Activated CD8-positive, alpha-beta memory T cell treated with anti-CD3 and anti-CD28 coated beads, Interleukin-2, amount 50 U/mL, for 1 hour (primary cell): ENCODE measurements around the gene SLX1B.
"Not testable (repeated sequence)": the region's sequence is repeated elsewhere in the genome, so short reads cannot be mapped to it uniquely, and the experiment has no call there.

Source experiments
- DNase-seq: peaks from one replicate; pipeline ENCODE4 v3.0.0-alpha.2; 2020; ENCODE audit errors: extremely low read depth

The SLX1B gene

GRCh38 chr16:29454269-29454668, at the start of gene SLX1B, which contains the start of gene BOLA2:
TSS of gene SLX1B (plus strand) at chr16:29454533.
TSS of gene BOLA2 (minus strand) at chr16:29454351. CDS start at chr16:29454253, 98 bp downstream.
- DNase-seq = not testable (repeated sequence)

GRCh38 chr16:29405249-29405648, 49.1 kb upstream of the SLX1B start:
- not testable (repeated sequence) for DNase-seq

- DNase-seq = not testable (repeated sequence)
These were observed 30.7 kb upstream of the SLX1B start for GRCh38 chr16:29423587-29423986.

- DNase-seq = not testable (repeated sequence)
These were observed 28.9 kb upstream of the SLX1B start for GRCh38 chr16:29425390-29425789.

GRCh38 chr16:29453754-29454153, 579 bp upstream of the SLX1B start:
- not testable (repeated sequence) for DNase-seq

- not testable (repeated sequence) for DNase-seq
These were observed 495 bp downstream of the SLX1B start for GRCh38 chr16:29454828-29455227.

GRCh38 chr16:29457660-29458059, 3.3 kb downstream of the SLX1B start:
- not testable (repeated sequence) for DNase-seq

- DNase-seq = not testable (repeated sequence)
These were observed 5.6 kb downstream of the SLX1B start, which contains the start of gene SULT1A4 for GRCh38 chr16:29459706-29460646. TSS of gene SULT1A4 (plus strand) at chr16:29459913. CDS start at chr16:29461386, 1,473 bp downstream.

GRCh38 chr16:29460647-29461030, 6.3 kb downstream of the SLX1B start:
- DNase-seq = not testable (repeated sequence)

- not testable (repeated sequence) for DNase-seq
These were observed 11.9 kb downstream of the SLX1B start for GRCh38 chr16:29465985-29466824.

GRCh38 chr16:29466904-29467303, 12.6 kb downstream of the SLX1B start:
- DNase-seq = not testable (repeated sequence)

- DNase-seq = not testable (repeated sequence)
These were observed 13.5 kb downstream of the SLX1B start for GRCh38 chr16:29467654-29468366.

- not testable (repeated sequence) for DNase-seq
These were observed 15.3 kb downstream of the SLX1B start for GRCh38 chr16:29469660-29470059.

- DNase-seq = not testable (repeated sequence)
These were observed 17.7 kb downstream of the SLX1B start for GRCh38 chr16:29472065-29472464.

GRCh38 chr16:29482276-29482675, 27.9 kb downstream of the SLX1B start:
- not testable (repeated sequence) for DNase-seq

GRCh38 chr16:29506308-29506707, 52.0 kb downstream of the SLX1B start, which contains the start of gene NPIPB12:
TSS of gene NPIPB12 (minus strand) at chr16:29506408.
- not testable (repeated sequence) for DNase-seq
